ENCODE data around the gene SPINK5.

Gene SPINK5

GRCh38 chr5:148166550-148167283, 102.9 kb downstream of the SPINK5 start:
- no peak overlapping the region for H3K4me3 ChIP-seq (ENCODE audit: low read length, poor library complexity, severe bottlenecking)

DNA sequence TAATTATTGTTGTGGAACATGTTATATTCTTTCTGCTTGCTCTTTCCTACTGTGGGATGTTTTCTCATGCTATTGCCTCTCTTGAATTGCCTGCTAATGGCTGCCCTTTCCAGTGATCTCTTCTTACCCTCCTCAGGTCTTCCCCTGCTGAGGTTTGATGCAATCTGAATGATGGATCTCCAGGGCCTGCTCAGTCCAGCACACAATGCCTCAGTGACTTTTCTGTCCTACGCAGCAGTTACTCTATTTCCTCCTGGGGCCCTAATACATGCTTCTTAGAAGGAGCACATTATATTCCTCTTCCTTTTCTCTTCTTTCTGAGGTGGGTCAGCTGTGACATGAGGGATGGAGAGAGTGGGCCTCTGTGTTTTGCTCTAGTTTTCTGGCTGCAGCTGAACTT, 104.5 kb downstream of the SPINK5 start, which contains the start of gene SPINK14:
SPINK14 (plus strand) TSS at position 301 of the 400 bp plus-strand sequence. CDS start 1,187 bp downstream, outside the sequence.
- H3K79me2 ChIP-seq (ENCODE audit: insufficient read depth, low read length) = no peaks in the 10 kb centered on the region
- H3K27me3 ChIP-seq (ENCODE audit: insufficient read depth, low read length, poor library complexity, severe bottlenecking) = no peaks in the 10 kb centered on the region
- H3K9me2 ChIP-seq (replicated peaks; ENCODE audit: low read depth, low read length) = no peaks in the 10 kb centered on the region
- H3K4me1 ChIP-seq (ENCODE audit: insufficient read depth, low read length, poor library complexity, severe bottlenecking) = no peaks in the 10 kb centered on the region
- H3K4me3 ChIP-seq (ENCODE audit: low read length, poor library complexity, severe bottlenecking) = no peak within 1 kb of the TSS
- TF ChIP-seq EZH2phosphoT487 (IDR thresholded peaks at IDR 0.05; ENCODE audit: borderline replicate concordance) = no peak
- TF ChIP-seq CTCF (conservative IDR thresholded peaks at IDR 0.05; ENCODE audit: low read length) = no peak
- no peak within 1 kb of the TSS for H2AFZ ChIP-seq (ENCODE audit: low read length)
- H3K9ac ChIP-seq (ENCODE audit: low read depth, low read length, poor library complexity, severe bottlenecking) = no peak within 1 kb of the TSS
- no peak within 1 kb of the TSS for H3K4me2 ChIP-seq (ENCODE audit: low read depth, low read length, poor library complexity, severe bottlenecking)
- H3K9me3 ChIP-seq (ENCODE audit: insufficient read depth, low read depth, low read length) = no peaks in the 10 kb centered on the region
- H3F3A ChIP-seq (ENCODE audit: low read depth) = no peaks in the 10 kb centered on the region
- H3K36me3 ChIP-seq (ENCODE audit: insufficient read depth, low read length) = no peaks in the 10 kb centered on the region
- H4K20me1 ChIP-seq (ENCODE audit: insufficient read depth, low read length, poor library complexity, severe bottlenecking) = no peaks in the 10 kb centered on the region

More at GRCh38 chr5:148166550-148167283, 102.9 kb downstream of the SPINK5 start:
- no peaks in the 10 kb centered on the region for H3K9me3 ChIP-seq (ENCODE audit: insufficient read depth, low read depth, low read length)
- no peak overlapping the region for H2AFZ ChIP-seq (ENCODE audit: low read length)
- no peaks in the 10 kb centered on the region for H3K79me2 ChIP-seq (ENCODE audit: insufficient read depth, low read length)
- no peaks in the 10 kb centered on the region for H3F3A ChIP-seq (ENCODE audit: low read depth)
- H4K20me1 ChIP-seq (ENCODE audit: insufficient read depth, low read length, poor library complexity, severe bottlenecking) = no peaks in the 10 kb centered on the region
- H3K27me3 ChIP-seq (ENCODE audit: insufficient read depth, low read length, poor library complexity, severe bottlenecking) = no peaks in the 10 kb centered on the region
- no peaks in the 10 kb centered on the region for H3K36me3 ChIP-seq (ENCODE audit: insufficient read depth, low read length)
- no peaks in the 10 kb centered on the region for H3K4me1 ChIP-seq (ENCODE audit: insufficient read depth, low read length, poor library complexity, severe bottlenecking)
- H3K4me2 ChIP-seq (ENCODE audit: low read depth, low read length, poor library complexity, severe bottlenecking) = no peak overlapping the region
- no peak for TF ChIP-seq CTCF (conservative IDR thresholded peaks at IDR 0.05; ENCODE audit: low read length)
- TF ChIP-seq EZH2phosphoT487 (IDR thresholded peaks at IDR 0.05; ENCODE audit: borderline replicate concordance) = no peak
- H3K9me2 ChIP-seq (replicated peaks; ENCODE audit: low read depth, low read length) = no peaks in the 10 kb centered on the region
- no peak overlapping the region for H3K9ac ChIP-seq (ENCODE audit: low read depth, low read length, poor library complexity, severe bottlenecking)

GRCh38 chr5:148172377-148172776, 108.6 kb downstream of the SPINK5 start:
- Histone ChIP-seq H2AFZ (ENCODE audit: low read length) (no peak overlapping the region), H3K27me3 (ENCODE audit: insufficient read depth, low read length, poor library complexity, severe bottlenecking) (no peaks in the 10 kb centered on the region), H3K9me3 (ENCODE audit: insufficient read depth, low read depth, low read length) (no peaks in the 10 kb centered on the region), H4K20me1 (ENCODE audit: insufficient read depth, low read length, poor library complexity, severe bottlenecking) (no peaks in the 10 kb centered on the region), H3F3A (ENCODE audit: low read depth) (no peaks in the 10 kb centered on the region), H3K79me2 (ENCODE audit: insufficient read depth, low read length) (no peaks in the 10 kb centered on the region), H3K9me2 (replicated peaks; ENCODE audit: low read depth, low read length) (no peaks in the 10 kb centered on the region), H3K36me3 (ENCODE audit: insufficient read depth, low read length) (no peaks in the 10 kb centered on the region), H3K4me3 (ENCODE audit: low read length, poor library complexity, severe bottlenecking) (no peak overlapping the region), H3K4me2 (ENCODE audit: low read depth, low read length, poor library complexity, severe bottlenecking) (no peak overlapping the region), H3K9ac (ENCODE audit: low read depth, low read length, poor library complexity, severe bottlenecking) (no peak overlapping the region), H3K4me1 (ENCODE audit: insufficient read depth, low read length, poor library complexity, severe bottlenecking) (no peaks in the 10 kb centered on the region)
- TF ChIP-seq EZH2phosphoT487 (IDR thresholded peaks at IDR 0.05; ENCODE audit: borderline replicate concordance) (no peak), CTCF (conservative IDR thresholded peaks at IDR 0.05; ENCODE audit: low read length) (no peak)

Measured in Loucy (cell line).